ENCODE results near the gene TOP2B. TPM values are rescaled to one million over a fixed set of nuclear protein-coding genes. Genes with fewer than 3 reads are reported as not detected.

TOP2B gene
- total and polyA plus RNA-seq, 2 experiments from 2014 or later: 92.0 to 179 TPM

- TF ChIP-seq, protein P1, sequence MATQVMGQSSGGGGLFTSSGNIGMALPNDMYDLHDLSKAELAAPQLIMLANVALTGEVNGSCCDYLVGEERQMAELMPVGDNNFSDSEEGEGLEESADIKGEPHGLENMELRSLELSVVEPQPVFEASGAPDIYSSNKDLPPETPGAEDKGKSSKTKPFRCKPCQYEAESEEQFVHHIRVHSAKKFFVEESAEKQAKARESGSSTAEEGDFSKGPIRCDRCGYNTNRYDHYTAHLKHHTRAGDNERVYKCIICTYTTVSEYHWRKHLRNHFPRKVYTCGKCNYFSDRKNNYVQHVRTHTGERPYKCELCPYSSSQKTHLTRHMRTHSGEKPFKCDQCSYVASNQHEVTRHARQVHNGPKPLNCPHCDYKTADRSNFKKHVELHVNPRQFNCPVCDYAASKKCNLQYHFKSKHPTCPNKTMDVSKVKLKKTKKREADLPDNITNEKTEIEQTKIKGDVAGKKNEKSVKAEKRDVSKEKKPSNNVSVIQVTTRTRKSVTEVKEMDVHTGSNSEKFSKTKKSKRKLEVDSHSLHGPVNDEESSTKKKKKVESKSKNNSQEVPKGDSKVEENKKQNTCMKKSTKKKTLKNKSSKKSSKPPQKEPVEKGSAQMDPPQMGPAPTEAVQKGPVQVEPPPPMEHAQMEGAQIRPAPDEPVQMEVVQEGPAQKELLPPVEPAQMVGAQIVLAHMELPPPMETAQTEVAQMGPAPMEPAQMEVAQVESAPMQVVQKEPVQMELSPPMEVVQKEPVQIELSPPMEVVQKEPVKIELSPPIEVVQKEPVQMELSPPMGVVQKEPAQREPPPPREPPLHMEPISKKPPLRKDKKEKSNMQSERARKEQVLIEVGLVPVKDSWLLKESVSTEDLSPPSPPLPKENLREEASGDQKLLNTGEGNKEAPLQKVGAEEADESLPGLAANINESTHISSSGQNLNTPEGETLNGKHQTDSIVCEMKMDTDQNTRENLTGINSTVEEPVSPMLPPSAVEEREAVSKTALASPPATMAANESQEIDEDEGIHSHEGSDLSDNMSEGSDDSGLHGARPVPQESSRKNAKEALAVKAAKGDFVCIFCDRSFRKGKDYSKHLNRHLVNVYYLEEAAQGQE (IDR thresholded peaks at IDR 0.05; ENCODE audit: unreplicated experiment): no peak
- no peak for TF ChIP-seq ZNF114 (CRISPR knock-in tag; IDR thresholded peaks at IDR 0.05)
- no peak for TF ChIP-seq CTCF (conservative IDR thresholded peaks at IDR 0.05; ENCODE audit: low read depth in 2 of 2)
- TF ChIP-seq NANOG (IDR thresholded peaks at IDR 0.05; ENCODE audit: borderline replicate concordance): no peak
- TF ChIP-seq STAT1 (IDR thresholded peaks at IDR 0.05; ENCODE audit: unreplicated experiment): no peak
- TF ChIP-seq ZNF331 (CRISPR knock-in tag; IDR thresholded peaks at IDR 0.05; ENCODE audit: low read depth): no peak
- no peak for TF ChIP-seq CREB1 (CRISPR knock-in tag; IDR thresholded peaks at IDR 0.05; ENCODE audit: low read depth)
- no peak for TF ChIP-seq EZH2phosphoT487 (IDR thresholded peaks at IDR 0.05; ENCODE audit: unreplicated experiment)
- no peak for TF ChIP-seq EZH2 (IDR thresholded peaks at IDR 0.05; ENCODE audit: low read depth, unreplicated experiment)
- no peak for TF ChIP-seq POLR2AphosphoS5 (IDR thresholded peaks at IDR 0.05; ENCODE audit: low read depth)
- TF ChIP-seq, protein P2, sequence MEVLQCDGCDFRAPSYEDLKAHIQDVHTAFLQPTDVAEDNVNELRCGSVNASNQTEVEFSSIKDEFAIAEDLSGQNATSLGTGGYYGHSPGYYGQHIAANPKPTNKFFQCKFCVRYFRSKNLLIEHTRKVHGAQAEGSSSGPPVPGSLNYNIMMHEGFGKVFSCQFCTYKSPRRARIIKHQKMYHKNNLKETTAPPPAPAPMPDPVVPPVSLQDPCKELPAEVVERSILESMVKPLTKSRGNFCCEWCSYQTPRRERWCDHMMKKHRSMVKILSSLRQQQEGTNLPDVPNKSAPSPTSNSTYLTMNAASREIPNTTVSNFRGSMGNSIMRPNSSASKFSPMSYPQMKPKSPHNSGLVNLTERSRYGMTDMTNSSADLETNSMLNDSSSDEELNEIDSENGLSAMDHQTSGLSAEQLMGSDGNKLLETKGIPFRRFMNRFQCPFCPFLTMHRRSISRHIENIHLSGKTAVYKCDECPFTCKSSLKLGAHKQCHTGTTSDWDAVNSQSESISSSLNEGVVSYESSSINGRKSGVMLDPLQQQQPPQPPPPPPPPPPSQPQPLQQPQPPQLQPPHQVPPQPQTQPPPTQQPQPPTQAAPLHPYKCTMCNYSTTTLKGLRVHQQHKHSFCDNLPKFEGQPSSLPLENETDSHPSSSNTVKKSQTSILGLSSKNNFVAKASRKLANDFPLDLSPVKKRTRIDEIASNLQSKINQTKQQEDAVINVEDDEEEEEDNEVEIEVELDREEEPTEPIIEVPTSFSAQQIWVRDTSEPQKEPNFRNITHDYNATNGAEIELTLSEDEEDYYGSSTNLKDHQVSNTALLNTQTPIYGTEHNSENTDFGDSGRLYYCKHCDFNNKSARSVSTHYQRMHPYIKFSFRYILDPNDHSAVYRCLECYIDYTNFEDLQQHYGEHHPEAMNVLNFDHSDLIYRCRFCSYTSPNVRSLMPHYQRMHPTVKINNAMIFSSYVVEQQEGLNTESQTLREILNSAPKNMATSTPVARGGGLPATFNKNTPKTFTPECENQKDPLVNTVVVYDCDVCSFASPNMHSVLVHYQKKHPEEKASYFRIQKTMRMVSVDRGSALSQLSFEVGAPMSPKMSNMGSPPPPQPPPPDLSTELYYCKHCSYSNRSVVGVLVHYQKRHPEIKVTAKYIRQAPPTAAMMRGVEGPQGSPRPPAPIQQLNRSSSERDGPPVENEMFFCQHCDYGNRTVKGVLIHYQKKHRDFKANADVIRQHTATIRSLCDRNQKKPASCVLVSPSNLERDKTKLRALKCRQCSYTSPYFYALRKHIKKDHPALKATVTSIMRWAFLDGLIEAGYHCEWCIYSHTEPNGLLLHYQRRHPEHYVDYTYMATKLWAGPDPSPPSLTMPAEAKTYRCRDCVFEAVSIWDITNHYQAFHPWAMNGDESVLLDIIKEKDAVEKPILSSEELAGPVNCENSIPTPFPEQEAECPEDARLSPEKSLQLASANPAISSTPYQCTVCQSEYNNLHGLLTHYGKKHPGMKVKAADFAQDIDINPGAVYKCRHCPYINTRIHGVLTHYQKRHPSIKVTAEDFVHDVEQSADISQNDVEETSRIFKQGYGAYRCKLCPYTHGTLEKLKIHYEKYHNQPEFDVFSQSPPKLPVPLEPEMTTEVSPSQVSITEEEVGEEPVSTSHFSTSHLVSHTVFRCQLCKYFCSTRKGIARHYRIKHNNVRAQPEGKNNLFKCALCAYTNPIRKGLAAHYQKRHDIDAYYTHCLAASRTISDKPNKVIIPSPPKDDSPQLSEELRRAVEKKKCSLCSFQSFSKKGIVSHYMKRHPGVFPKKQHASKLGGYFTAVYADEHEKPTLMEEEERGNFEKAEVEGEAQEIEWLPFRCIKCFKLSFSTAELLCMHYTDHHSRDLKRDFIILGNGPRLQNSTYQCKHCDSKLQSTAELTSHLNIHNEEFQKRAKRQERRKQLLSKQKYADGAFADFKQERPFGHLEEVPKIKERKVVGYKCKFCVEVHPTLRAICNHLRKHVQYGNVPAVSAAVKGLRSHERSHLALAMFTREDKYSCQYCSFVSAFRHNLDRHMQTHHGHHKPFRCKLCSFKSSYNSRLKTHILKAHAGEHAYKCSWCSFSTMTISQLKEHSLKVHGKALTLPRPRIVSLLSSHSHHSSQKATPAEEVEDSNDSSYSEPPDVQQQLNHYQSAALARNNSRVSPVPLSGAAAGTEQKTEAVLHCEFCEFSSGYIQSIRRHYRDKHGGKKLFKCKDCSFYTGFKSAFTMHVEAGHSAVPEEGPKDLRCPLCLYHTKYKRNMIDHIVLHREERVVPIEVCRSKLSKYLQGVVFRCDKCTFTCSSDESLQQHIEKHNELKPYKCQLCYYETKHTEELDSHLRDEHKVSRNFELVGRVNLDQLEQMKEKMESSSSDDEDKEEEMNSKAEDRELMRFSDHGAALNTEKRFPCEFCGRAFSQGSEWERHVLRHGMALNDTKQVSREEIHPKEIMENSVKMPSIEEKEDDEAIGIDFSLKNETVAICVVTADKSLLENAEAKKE (CRISPR knock-in tag; IDR thresholded peaks at IDR 0.05): no peak
- TF ChIP-seq, protein P3, sequence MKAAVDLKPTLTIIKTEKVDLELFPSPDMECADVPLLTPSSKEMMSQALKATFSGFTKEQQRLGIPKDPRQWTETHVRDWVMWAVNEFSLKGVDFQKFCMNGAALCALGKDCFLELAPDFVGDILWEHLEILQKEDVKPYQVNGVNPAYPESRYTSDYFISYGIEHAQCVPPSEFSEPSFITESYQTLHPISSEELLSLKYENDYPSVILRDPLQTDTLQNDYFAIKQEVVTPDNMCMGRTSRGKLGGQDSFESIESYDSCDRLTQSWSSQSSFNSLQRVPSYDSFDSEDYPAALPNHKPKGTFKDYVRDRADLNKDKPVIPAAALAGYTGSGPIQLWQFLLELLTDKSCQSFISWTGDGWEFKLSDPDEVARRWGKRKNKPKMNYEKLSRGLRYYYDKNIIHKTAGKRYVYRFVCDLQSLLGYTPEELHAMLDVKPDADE (IDR thresholded peaks at IDR 0.05): no peak
- no peak for TF ChIP-seq JUNB (IDR thresholded peaks at IDR 0.05; ENCODE audit: unreplicated experiment)
- Mint-ChIP-seq H3K27me3 (ENCODE audit: insufficient read depth, low read depth, poor library complexity) (peaks cover 2% of the 10 kb centered on the region), H3K36me3 (ENCODE audit: low read depth) (no peaks in the 10 kb centered on the region), H3K27ac (no peak overlapping the region), H3K4me1 (no peaks in the 10 kb centered on the region), H3K9me3 (no peaks in the 10 kb centered on the region), H3K4me3 (no peak overlapping the region)
- DNase-seq (ENCODE audit: low spot score): no peak
- no peaks in the 10 kb centered on the region for H4K20me1 ChIP-seq (replicated peaks; ENCODE audit: insufficient read depth)
- H3K27me3 ChIP-seq (ENCODE audit: insufficient read depth): no peaks in the 10 kb centered on the region
- ATAC-seq: no peak
- H3K79me2 ChIP-seq (replicated peaks; ENCODE audit: insufficient read depth): no peaks in the 10 kb centered on the region
- H3K36me3 ChIP-seq (ENCODE audit: insufficient read depth): no peaks in the 10 kb centered on the region
- H3K4me2 ChIP-seq: no peak overlapping the region
- H2AFZ ChIP-seq: no peak overlapping the region
- H3K4me3 ChIP-seq: no peak overlapping the region
- H3K4me1 ChIP-seq (ENCODE audit: insufficient read depth): no peaks in the 10 kb centered on the region
- H3K27ac ChIP-seq (ENCODE audit: low read depth): no peak overlapping the region
- no peaks in the 10 kb centered on the region for H3F3A ChIP-seq (replicated peaks; ENCODE audit: low read depth)
- H3K9me2 ChIP-seq (ENCODE audit: insufficient read depth): no peaks in the 10 kb centered on the region
Measured at GRCh38 chr3:25692341-25692740, 27.6 kb upstream of the TOP2B start.

Data from GM23338 (cell line).